Measurements from ENCODE around the gene CAV2. TPM values are rescaled to one million over a fixed set of nuclear protein-coding genes. Genes with fewer than 3 reads are reported as not detected.
A peak's percentile ranks its signal among the peaks of the same experiment; 100 is the strongest.

Gene CAV2
- total RNA-seq, 4 donors from 2014 or later = 86.4 to 172 (median 132) TPM

GRCh38 chr7:116534790-116535189 lies 35.3 kb downstream of the CAV2 start:
- 81 to 82% methylated on average over 2 of the region's 2 CpGs for WGBS, 2 donors
- peaks cover 0 to 51% (median 0%) of the 10 kb centered on the region in 4 donors for H3K4me1 ChIP-seq
- H3K9me3 ChIP-seq = no peaks in the 10 kb centered on the region
- no peaks in the 10 kb centered on the region for H3K27me3 ChIP-seq
- H3K36me3 ChIP-seq = peaks cover 0 to 29% (median 0%) of the 10 kb centered on the region in 3 donors
- TF ChIP-seq CTCF (IDR thresholded peaks at IDR 0.05) (no peak), EP300 (IDR thresholded peaks at IDR 0.05) (peak in 1 of 2 donors; percentile 74)
- DNase-seq (ENCODE audit: low spot score in 2 of 2) = peak in 1 of 2 donors; percentile 50
- H3K4me3 ChIP-seq = no peak overlapping the region
- peak overlapping the region in 3 of 4 donors; percentile 18 to 44 (median 25) for H3K27ac ChIP-seq

- H3K4me1 ChIP-seq = peaks cover 0 to 47% (median 0%) of the 10 kb centered on the region in 4 donors
- WGBS, 2 donors = 49 to 52% methylated on average over 1 of the region's 1 CpG
These were observed 35.9 kb downstream of the CAV2 start for GRCh38 chr7:116535416-116535815.

DNA sequence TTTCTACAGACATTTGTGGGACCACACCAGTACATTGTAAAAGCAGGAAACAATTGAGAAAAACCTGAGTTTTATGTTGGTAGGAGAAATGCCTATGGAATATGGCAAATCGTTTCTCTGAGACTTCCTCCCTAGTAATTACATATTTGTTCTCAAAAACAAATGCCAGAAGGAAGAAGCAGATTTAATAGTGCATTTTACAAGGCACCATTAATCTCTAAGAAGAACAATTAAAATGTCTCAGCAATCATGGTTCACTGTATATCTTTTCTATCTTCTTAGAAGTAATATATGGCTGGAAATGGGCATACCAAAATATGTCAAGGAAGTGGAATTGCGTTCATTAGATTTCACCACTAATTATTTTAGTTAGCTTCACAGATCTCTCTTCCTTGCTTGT lies 38.6 kb downstream of the CAV2 start:
- DNase-seq (ENCODE audit: low spot score in 2 of 2) = no peak
- Histone ChIP-seq H3K36me3 (peaks cover 0 to 29% (median 0%) of the 10 kb centered on the region in 3 donors), H3K4me1 (peaks cover 0 to 46% (median 3%) of the 10 kb centered on the region in 4 donors), H3K4me3 (no peak overlapping the region), H3K9me3 (no peaks in the 10 kb centered on the region), H3K27ac (peak overlapping the region in 2 of 4 donors; percentile 22 to 73), H3K27me3 (no peaks in the 10 kb centered on the region)
- 63% methylated on average over 2 of the region's 2 CpGs for WGBS, 2 donors
- no peak for TF ChIP-seq EP300 (IDR thresholded peaks at IDR 0.05)
- no peak for TF ChIP-seq CTCF (IDR thresholded peaks at IDR 0.05)
- TF ChIP-seq POLR2A (IDR thresholded peaks at IDR 0.05) = no peak

More at GRCh38 chr7:116535416-116535815, 35.9 kb downstream of the CAV2 start:
- DNase-seq (ENCODE audit: low spot score in 2 of 2) = no peak
- H3K9me3 ChIP-seq = no peaks in the 10 kb centered on the region
- H3K27me3 ChIP-seq = no peaks in the 10 kb centered on the region
- peaks cover 0 to 29% (median 0%) of the 10 kb centered on the region in 3 donors for H3K36me3 ChIP-seq
- H3K4me3 ChIP-seq = no peak overlapping the region
- peak overlapping the region in 2 of 4 donors; percentile 25 to 44 for H3K27ac ChIP-seq
- TF ChIP-seq POLR2A (IDR thresholded peaks at IDR 0.05) (no peak), CTCF (IDR thresholded peaks at IDR 0.05) (no peak), EP300 (IDR thresholded peaks at IDR 0.05) (no peak)

- peaks cover 0 to 29% (median 0%) of the 10 kb centered on the region in 3 donors for H3K36me3 ChIP-seq
- H3K9me3 ChIP-seq = no peaks in the 10 kb centered on the region
- peak in 1 of 2 donors; percentile 2 for DNase-seq (ENCODE audit: low spot score in 2 of 2)
- TF ChIP-seq EP300 (IDR thresholded peaks at IDR 0.05) = no peak
- TF ChIP-seq CTCF (IDR thresholded peaks at IDR 0.05) = no peak
- no peak for TF ChIP-seq POLR2A (IDR thresholded peaks at IDR 0.05)
- H3K27me3 ChIP-seq = no peaks in the 10 kb centered on the region
- WGBS, 2 donors = 63 to 87% methylated on average over 3 of the region's 3 CpGs
- no peak overlapping the region for H3K4me3 ChIP-seq
- peak overlapping the region in 2 of 4 donors; percentile 51 to 63 for H3K27ac ChIP-seq
- peaks cover 0 to 53% (median 3%) of the 10 kb centered on the region in 4 donors for H3K4me1 ChIP-seq
These were observed 40.3 kb downstream of the CAV2 start for GRCh38 chr7:116539879-116540278.

- Histone ChIP-seq H3K4me1 (peaks cover 0 to 52% (median 3%) of the 10 kb centered on the region in 4 donors), H3K9me3 (no peaks in the 10 kb centered on the region), H3K4me3 (no peak overlapping the region), H3K36me3 (peaks cover 0 to 28% (median 0%) of the 10 kb centered on the region in 3 donors), H3K27me3 (no peaks in the 10 kb centered on the region), H3K27ac (peak overlapping the region in 2 of 4 donors; percentile 66 to 74)
- no peak for TF ChIP-seq CTCF (IDR thresholded peaks at IDR 0.05)
- DNase-seq (ENCODE audit: low spot score in 2 of 2) = peak in 1 of 2 donors; percentile 3
These were observed 41.2 kb downstream of the CAV2 start for GRCh38 chr7:116540743-116541142.
